Dedifferentiated amniotic fluid mesenchymal stem cell (primary cell): ENCODE data around the gene TTLL8.

Source experiments
- DNase-seq: peaks from one replicate; pipeline ENCODE4 v3.0.0-alpha.2; 2016; ENCODE audit errors: extremely low spot score

The TTLL8 gene

DNA sequence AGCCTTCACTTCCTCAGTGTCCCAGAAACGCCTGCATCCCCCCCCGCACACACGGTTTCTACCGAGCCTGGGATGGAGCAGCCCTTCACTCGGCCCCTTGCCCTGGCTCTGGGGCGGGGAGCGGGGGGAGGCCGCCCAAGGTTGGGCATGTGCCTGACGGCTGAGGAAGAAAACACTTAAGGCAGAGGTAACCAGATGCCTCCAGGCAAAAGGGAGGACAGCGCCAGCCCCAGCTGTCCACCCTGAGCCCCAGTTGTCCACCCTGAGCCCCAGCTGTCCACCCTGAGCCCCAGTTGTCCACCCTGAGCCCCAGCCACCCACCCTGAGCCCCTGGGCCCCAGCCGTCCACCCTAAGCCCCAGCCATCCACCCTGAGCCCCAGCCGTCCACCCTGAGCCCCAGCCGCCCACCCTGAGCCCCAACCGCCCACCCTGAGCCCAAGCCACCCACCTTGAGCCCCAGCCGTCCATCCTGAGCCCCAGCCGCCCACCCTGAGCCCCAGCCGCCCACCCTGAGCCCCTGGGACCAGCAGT, 3.8 kb upstream of the TTLL8 start:
- DNase-seq = no peak

- DNase-seq = no peak
Observed at GRCh38 chr22:50061141-50061823, 3.2 kb upstream of the TTLL8 start.

DNA sequence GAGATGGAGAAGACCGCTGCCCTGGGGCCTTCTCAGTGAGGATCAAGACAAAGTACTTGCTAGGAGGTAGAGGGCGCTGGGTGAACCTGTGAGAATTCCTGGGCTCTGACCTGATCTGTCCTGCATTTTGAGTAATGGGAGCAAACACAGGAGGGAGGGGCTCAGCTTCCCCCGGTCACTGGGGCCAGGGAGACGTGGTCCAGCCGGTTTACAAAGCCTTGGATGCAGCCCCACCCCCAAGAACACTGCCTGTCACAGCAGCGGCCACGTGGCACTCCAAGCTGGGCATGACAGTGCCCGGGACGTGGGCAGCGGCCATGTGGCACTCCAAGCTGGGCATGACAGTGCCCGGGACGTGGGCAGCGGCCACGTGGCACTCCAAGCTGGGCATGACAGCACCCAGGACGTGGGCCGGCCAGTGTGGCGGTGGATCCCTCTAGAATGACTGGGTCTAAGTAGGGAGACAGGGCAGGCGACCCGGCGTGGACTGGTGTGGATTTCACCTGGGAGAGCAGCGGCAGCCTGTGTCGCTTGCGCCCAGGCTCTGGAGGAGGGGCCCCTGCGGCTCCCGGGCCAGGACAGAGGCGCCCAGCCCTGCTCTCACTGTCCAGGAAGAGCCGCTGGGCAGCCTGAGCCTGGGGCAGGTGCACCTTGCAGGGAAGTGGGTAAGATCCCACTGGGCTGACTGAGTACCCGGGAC, 2.5 kb upstream of the TTLL8 start:
- DNase-seq = no peak

DNA sequence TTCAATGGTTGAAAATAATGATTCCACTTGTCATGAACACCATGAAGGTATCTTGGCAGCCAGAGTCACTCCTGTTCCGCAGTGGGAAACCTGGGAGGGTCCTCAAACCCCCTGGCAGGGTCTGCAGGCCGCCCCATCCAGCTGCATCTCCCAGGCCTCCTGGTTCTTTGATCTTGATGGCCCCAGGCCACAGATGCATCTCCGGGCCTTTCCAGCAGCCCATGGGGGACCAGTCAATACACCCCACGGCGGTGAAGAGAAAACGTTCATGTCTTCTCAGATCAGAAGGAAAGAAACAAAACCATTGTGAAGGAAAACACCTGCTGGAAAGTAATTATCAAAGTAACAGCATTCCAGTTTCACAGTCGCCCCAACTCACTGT, 1.8 kb upstream of the TTLL8 start:
- DNase-seq = no peak

- peak; percentile 17 for DNase-seq
Observed at GRCh38 chr22:50058906-50059880, 1.1 kb upstream of the TTLL8 start.

DNA sequence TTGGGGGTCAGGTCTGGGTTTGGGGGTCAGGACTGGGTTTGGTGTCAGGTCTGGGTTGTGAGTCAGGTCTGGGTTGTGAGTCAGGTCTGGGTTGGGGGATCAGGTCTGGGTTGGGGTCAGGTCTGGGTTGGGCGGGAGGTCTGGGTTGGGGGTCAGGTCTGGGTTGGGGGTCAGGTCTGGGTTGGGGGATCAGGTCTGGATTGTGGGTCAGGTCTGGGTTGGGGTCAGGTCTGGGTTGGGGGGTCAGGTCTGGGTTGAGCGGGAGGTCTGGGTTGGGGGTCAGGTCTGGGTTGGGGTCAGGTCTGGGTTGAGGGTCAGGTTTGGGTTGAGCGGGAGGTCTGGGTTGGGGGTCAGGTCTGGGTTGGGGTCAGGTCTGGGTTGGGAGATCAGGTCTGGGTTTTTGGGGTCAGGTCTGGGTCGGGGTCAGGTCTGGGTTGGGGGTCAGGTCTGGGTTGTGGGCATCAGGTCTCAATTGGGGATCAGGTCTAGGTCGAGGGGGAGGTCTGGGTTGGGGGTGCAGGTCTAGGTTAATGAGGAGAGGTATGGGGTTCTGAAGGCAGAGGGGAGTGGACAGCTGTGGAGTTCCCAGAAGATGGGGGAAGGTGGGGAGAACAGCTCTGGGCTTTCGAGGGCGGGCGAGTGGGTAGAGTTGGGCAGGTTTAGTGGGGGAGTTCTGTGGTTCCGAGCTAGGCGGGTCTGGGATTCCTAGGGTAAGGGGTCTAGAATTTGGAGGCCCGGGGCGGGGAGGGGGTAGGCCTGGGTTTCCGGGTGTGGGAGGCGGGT, 629 bp downstream of the TTLL8 start:
- DNase-seq = no peak

GRCh38 chr22:50056214-50056972, 1.7 kb downstream of the TTLL8 start:
- no peak for DNase-seq

DNA sequence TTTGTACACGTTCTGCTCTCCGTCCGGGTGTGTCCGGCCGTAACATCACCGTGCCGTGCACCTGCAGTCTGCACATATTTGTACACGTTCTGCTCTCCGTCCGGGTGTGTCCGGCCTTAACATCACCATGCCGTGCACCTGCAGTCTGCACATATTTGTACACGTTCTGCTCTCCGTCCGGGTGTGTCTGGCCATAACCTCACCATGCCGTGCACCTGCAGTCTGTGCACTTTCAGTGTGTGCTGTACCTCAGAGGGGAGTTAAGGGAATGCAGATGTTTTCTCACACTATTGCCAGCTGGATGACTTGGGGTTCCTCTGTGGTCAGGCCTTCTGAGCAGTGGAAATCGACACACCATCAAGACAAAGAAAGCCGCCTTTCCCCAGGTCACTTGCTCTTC, 4.2 kb downstream of the TTLL8 start:
- DNase-seq = no peak

- no peak for DNase-seq
Observed at GRCh38 chr22:50051930-50052329, 6.2 kb downstream of the TTLL8 start.

DNA sequence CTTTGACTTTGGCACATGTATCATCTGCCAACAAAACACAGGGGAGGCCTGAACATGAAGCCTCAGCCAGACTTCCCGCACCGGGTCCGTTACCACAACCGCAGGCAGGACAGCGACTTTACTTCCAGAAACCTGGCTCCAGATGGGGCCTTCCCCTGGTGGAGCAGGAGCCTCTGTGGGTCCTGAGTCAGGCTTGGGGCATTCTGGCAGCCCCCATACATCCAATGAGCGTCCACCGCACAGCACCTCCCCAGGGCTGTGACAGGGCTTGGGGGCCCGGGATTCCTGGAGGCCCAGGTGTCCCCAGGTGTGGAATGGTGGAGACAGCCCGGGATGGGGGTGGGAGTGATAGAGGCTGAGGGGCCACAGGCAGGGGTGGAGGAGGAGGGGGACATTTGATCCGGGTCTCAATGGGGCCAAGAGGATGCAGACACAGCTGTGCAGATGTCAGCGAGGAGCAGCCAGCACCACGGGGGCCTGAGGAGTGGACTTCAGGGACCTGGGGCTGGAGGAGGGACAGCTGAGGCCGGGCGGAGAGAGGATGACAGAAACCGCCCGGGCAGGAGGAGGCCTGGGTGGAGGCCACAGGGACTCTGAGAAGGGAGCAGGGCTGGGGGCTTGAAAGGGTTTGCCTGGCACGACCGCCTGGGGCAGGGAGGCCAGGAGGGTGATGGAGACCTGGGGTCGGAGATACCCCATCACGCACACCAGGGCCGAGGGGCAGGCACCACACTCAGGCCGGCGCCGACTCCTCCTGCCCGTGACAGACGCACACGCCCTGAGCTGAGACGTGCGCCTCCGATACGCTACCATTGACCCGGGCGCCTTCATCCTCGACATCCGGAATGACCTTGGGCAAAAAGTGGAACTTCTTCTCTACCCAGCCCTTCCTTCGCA, 8.6 kb downstream of the TTLL8 start:
- no peak for DNase-seq

DNA sequence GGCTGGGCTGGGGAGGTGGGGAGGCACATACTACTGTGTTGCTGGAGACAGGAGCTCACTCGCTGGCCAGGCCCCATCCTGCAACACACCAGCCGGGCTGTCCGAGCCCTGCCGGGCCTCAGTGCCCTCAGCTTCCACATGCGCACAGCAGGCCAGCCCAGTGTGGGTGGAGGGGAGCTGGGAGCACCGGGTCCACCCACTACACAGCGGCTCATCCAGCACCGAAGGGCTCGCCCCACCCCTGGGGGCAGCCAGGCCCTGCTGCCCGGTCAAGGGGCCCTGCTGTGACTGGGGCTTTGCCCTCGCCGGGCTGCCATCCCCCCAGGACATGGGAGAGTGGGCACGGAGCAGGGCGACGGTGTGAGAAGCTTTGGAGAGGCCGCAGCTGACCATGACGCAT, 9.3 kb downstream of the TTLL8 start:
- no peak for DNase-seq

DNA sequence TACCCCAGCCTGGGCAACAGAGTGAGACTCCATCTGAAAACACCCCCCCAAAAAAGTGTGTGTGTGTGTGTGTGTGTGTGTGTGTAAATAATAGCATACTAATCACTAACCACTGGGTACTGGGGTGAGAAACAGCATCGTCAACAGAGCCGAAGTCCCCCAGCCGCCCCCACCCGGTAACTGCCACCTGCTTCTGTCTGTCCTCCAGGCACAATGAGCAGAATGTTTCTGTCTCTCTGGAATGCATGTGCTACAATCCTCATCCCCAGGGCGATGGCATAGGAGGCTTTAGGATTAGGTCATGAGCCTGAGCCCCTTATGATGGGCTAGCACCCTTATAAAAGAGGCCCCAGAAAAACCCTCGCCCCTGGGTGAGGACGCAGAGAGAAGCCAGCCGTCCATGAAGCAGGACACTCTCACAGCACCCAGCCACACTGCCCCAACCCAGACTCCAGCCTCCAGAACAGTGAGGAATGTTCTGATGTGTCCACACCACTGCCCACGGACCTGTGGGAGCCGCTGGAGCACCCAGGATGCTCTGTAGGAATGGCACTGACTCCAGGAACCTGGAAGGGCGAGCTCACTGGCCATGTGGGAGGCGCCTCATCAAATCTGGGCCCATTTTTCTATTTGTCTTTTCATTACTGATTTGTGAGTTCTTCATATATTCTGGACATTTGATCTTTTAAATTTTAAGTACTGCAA, 9.9 kb downstream of the TTLL8 start:
- no peak for DNase-seq

DNA sequence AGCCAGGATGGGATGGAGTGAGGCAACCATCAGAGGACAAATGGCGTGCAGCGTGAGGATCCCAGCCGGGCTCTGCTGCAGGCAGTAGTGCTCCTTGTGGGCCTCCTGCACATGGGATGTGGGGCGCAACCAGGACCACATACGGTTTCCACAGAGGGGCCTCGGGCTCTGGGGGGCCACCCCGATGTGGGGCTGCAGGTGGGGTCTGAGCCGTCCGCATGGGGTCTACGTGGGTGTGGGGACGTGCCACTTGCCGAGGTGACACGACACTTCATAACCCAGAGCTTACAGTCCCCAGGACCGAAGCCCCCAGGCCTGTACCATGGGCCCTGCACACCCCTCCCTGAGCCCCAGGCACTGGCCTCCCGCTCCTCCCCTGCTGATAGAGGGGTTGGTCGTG, 10.8 kb downstream of the TTLL8 start:
- DNase-seq = no peak

GRCh38 chr22:50046481-50047245, 11.4 kb downstream of the TTLL8 start:
- DNase-seq = no peak

- no peak for DNase-seq
Observed at GRCh38 chr22:50046019-50046415, 12.1 kb downstream of the TTLL8 start.

DNA sequence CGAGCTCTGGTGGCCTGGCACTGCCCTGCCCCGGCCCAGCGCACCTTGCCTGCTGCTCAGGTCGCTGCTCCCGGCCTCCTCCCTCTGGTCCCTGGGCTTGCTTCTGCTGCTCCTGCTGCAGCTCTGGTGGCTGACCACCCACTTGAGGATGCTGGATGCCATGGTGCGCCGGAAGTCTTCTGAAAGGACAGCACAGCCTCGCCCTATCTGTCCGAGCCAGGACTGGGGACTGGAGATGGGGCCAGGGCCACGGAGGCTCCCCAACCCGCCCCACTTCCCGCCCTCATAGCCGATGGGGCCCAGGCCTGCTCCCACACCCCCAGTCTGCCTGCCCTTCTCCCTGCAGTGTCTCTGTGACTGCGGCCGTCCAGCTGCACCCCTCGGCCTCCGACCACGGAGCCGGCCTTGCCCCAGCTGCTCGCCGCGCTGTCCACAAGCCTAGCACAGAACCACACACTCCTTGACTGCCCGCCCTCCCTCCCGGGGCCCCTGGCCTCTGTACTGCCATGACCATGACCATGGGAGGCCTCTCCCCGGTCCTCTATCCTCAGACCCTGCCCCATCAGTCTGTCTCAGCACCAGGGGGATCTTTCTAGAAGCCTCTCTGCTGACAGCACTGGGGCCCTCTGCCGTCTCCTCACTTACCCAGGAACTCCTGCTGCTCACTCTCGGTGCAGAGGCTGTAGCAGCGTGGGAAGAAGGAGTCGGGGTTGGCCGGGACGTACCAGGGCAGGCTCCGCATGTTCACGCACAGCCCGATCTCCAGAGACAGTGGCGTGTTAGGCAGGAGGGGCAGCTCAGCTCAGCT, 12.7 kb downstream of the TTLL8 start:
- DNase-seq = no peak

- DNase-seq = no peak
Observed at GRCh38 chr22:50044485-50045118, 13.5 kb downstream of the TTLL8 start.
